AG09309 (cell line): Measurements from ENCODE around the gene NARF.

Experiments
- DNase-seq: peaks from one replicate; pipeline ENCODE4 v3.0.0-alpha.2; 2010; ENCODE audit warnings: low read depth
- H3K4me3 ChIP-seq: 2 replicates; pipeline ENCODE4 v1.5.1; 2011; ENCODE audit warnings: mild to moderate bottlenecking, low read depth, low read length, moderate library complexity; ENCODE audit not compliant: control insufficient read depth
- CTCF ChIP-seq: IDR thresholded peaks from 2 replicates; pipeline ENCODE4 v1.5.1; 2011; ENCODE audit warnings: mild to moderate bottlenecking, low read depth, low read length, inconsistent platforms; ENCODE audit not compliant: insufficient read depth, control insufficient read depth; ENCODE audit errors: missing control alignments

The NARF gene

GRCh38 chr17:82477934-82478333, 19.4 kb downstream of the NARF start:
- TF ChIP-seq CTCF: no peak
- no peak for DNase-seq
- no peak overlapping the region for H3K4me3 ChIP-seq

GRCh38 chr17:82479602-82480001, 21.1 kb downstream of the NARF start:
- H3K4me3 ChIP-seq: no peak overlapping the region
- TF ChIP-seq CTCF: no peak
- DNase-seq: no peak

- H3K4me3 ChIP-seq: no peak overlapping the region
- TF ChIP-seq CTCF: no peak
- DNase-seq: no peak
Measured at GRCh38 chr17:82480318-82480717, 21.8 kb downstream of the NARF start.

- H3K4me3 ChIP-seq: no peak overlapping the region
- DNase-seq: no peak
- TF ChIP-seq CTCF: no peak
Measured at GRCh38 chr17:82483204-82483660, 24.7 kb downstream of the NARF start.

- no peak for TF ChIP-seq CTCF
Measured at GRCh38 chr17:82483836-82484235, 25.3 kb downstream of the NARF start.

GRCh38 chr17:82486231-82487094, 27.9 kb downstream of the NARF start:
- no peak overlapping the region for H3K4me3 ChIP-seq
- no peak for TF ChIP-seq CTCF
- DNase-seq: no peak

More at GRCh38 chr17:82483836-82484235, 25.3 kb downstream of the NARF start:
- no peak overlapping the region for H3K4me3 ChIP-seq
- no peak for DNase-seq
